ENCODE measurements around the gene MAT2B.

The MAT2B gene

DNA sequence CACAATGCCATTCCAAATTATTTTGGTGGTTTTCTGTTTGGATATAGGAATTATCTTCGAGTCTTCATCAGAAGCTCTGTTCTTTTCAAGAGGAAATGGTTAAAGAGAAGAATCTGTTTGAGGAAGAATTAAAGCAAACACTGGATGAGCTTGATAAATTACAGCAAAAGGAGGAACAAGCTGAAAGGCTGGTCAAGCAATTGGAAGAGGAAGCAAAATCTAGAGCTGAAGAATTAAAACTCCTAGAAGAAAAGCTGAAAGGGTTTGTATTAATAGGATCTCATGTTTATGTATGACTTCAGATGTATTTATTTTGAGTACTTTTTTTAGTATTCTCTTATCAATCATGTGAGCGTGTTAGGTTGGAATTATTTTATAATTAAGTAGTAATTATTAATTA is 30.0 kb upstream of the MAT2B start:
- H3K36me3 ChIP-seq: peaks cover 69% of the 10 kb centered on the region
- no peaks in the 10 kb centered on the region for H3K27me3 ChIP-seq
- no peak for TF ChIP-seq CTCF (IDR thresholded peaks at IDR 0.05)
- H3K27ac ChIP-seq: no peak overlapping the region
- H3K4me3 ChIP-seq (ENCODE audit: low read depth in 1 of 2, low read length in 1 of 2): no peak overlapping the region
- H3K9me3 ChIP-seq: no peaks in the 10 kb centered on the region
- H3K4me1 ChIP-seq (ENCODE audit: control insufficient read depth in 1 of 2, insufficient read depth in 1 of 2, low read depth in 1 of 2, low read length in 1 of 2): no peaks in the 10 kb centered on the region

DNA sequence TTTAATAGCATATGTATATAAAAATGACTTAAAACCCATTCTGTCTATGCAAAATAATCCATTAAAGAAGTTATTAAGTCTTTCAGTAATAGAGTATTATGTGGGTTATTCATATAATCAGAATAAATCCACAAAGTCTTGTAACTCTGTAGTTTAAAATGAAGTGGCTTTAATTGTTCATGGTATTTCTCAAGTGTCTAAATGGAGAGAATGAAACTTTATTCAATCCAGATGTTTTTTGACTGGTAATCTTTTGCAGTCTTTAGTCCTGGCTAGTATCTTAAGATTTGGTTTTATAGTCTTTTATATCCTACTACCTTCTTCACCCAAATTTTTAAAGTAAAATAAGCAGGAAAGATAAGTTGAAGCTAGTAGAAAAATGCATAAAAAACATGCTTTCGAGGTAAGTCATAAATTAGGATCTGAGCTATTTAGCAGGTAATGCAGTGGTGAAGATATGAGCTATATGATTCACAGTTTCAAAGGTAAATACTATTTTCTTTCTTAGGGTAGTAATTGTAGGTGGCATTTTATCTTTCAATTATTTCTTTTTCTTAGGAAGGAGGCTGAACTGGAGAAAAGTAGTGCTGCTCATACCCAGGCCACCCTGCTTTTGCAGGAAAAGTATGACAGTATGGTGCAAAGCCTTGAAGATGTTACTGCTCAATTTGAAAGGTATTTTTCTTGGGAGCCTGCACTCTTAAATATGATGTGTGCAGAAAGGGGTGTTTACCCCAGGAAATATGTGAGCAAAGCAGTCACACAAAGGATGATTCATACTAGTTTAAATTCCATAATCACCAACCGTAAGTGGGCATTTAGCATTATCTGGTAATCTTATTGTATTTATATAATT is 27.1 kb upstream of the MAT2B start:
- Histone ChIP-seq H3K9me3 (no peaks in the 10 kb centered on the region), H3K4me1 (ENCODE audit: control insufficient read depth in 1 of 2, insufficient read depth in 1 of 2, low read depth in 1 of 2, low read length in 1 of 2) (no peaks in the 10 kb centered on the region), H3K36me3 (peaks cover 57% of the 10 kb centered on the region), H3K27ac (no peak overlapping the region), H3K4me3 (ENCODE audit: low read depth in 1 of 2, low read length in 1 of 2) (no peak overlapping the region), H3K27me3 (no peaks in the 10 kb centered on the region)
- TF ChIP-seq CTCF (IDR thresholded peaks at IDR 0.05): no peak

GRCh38 chr5:163478982-163479271 is 26.5 kb upstream of the MAT2B start:
- H3K4me1 ChIP-seq (ENCODE audit: control insufficient read depth in 1 of 2, insufficient read depth in 1 of 2, low read depth in 1 of 2, low read length in 1 of 2): no peaks in the 10 kb centered on the region
- H3K36me3 ChIP-seq: peaks cover 57% of the 10 kb centered on the region
- no peaks in the 10 kb centered on the region for H3K9me3 ChIP-seq
- TF ChIP-seq CTCF (IDR thresholded peaks at IDR 0.05): no peak
- no peaks in the 10 kb centered on the region for H3K27me3 ChIP-seq
- H3K27ac ChIP-seq: no peak overlapping the region
- H3K4me3 ChIP-seq (ENCODE audit: low read depth in 1 of 2, low read length in 1 of 2): no peak overlapping the region

DNA sequence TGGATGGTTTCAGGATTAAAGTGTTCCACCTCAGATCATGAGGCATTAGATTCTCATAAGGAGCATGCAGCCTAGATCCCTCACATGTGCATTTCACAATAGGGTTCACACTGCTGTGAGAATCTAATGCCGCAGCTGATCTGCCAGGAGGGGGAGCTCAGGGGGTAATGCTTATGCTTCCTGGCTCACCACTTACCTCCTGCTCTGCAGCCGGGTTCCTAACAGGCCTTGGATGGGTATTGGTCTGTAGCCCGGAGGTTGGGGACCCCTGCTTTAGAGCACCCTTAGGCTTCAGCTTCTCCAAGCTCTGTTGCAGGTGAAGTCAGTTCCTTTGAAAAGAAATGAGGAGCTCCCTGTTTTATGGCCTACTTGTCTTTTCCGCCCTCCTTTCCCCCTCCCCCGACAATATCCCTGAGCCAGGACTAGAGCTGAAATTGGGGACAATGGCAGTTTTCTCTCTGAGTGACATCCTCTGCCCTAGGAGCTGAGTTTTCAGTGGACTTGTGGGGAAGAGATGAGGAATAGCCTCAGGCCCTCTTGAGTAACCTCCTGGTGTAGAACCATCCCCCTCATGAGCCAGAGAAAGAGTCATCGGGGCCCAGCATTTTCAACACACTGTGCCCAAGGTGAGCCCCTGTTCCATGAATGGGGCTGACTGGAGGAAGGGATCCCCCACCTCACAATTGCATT is 16.2 kb upstream of the MAT2B start:
- Histone ChIP-seq H3K4me1 (ENCODE audit: control insufficient read depth in 1 of 2, insufficient read depth in 1 of 2, low read depth in 1 of 2, low read length in 1 of 2) (peaks cover 0 to 4% of the 10 kb centered on the region in 2 experiments), H3K27me3 (no peaks in the 10 kb centered on the region), H3K4me3 (ENCODE audit: low read depth in 1 of 2, low read length in 1 of 2) (no peak overlapping the region), H3K9me3 (no peaks in the 10 kb centered on the region), H3K27ac (no peak overlapping the region), H3K36me3 (peaks cover 57% of the 10 kb centered on the region)
- TF ChIP-seq CTCF (IDR thresholded peaks at IDR 0.05): no peak

GRCh38 chr5:163489745-163490075 is 15.7 kb upstream of the MAT2B start:
- Histone ChIP-seq H3K27me3 (no peaks in the 10 kb centered on the region), H3K36me3 (peaks cover 52% of the 10 kb centered on the region), H3K4me1 (ENCODE audit: control insufficient read depth in 1 of 2, insufficient read depth in 1 of 2, low read depth in 1 of 2, low read length in 1 of 2) (peaks cover 0 to 4% of the 10 kb centered on the region in 2 experiments), H3K4me3 (ENCODE audit: low read depth in 1 of 2, low read length in 1 of 2) (no peak overlapping the region), H3K9me3 (no peaks in the 10 kb centered on the region), H3K27ac (no peak overlapping the region)
- no peak for TF ChIP-seq CTCF (IDR thresholded peaks at IDR 0.05)
